Right lobe of liver (tissue), 6 donors: ENCODE results near the gene PROB1. TPM values are rescaled to one million over a fixed set of nuclear protein-coding genes. Genes with fewer than 3 reads are reported as not detected.
A peak's percentile ranks its signal among the peaks of the same experiment; 100 is the strongest.

Source experiments
- ATAC-seq, 4 donors: fragments of 200-7000 bp; cut with Tn5 transposase; one replicate each; pipeline ENCODE4 v1.9.1; 2020; ENCODE audit warnings: mild to moderate bottlenecking in 4 of 4, moderate library complexity in 4 of 4
- DNase-seq, 3 donors: peaks; one replicate each; pipeline ENCODE4 v3.0.0-alpha.2; 2020
- H3K27ac ChIP-seq, 3 donors: fragments of 200-600 bp; one replicate each; pipeline ENCODE4 v1.8.0; 2022
- H3K27me3 ChIP-seq, 2 donors: fragments of 200-600 bp; one replicate each; pipeline ENCODE4 v1.8.0; 2022
- H3K36me3 ChIP-seq, 4 donors: fragments of 200-600 bp; sonication (generic) in 1 of 4; one replicate each; pipeline versions ENCODE4 v1.5.1 to v1.8.0; 2017 to 2022; ENCODE audit warnings: control low read depth in 1 of 4
- H3K4me1 ChIP-seq, 4 donors: fragments of 200-600 bp; sonication (generic) in 1 of 4; one replicate each; pipeline versions ENCODE4 v1.5.1 to v1.8.0; 2017 to 2022; ENCODE audit warnings: control low read depth in 1 of 4
- H3K4me3 ChIP-seq, 3 donors: fragments of 200-600 bp; one replicate each; pipeline ENCODE4 v1.8.0; 2022
- H3K9me3 ChIP-seq, 4 donors: fragments of 200-600 bp; sonication (generic) in 1 of 4; one replicate each; pipeline versions ENCODE4 v1.5.1 to v1.8.0; 2017 to 2022; ENCODE audit warnings: control low read depth in 1 of 4
- POLR2A ChIP-seq: fragments of 450-650 bp; IDR thresholded peaks from one replicate; pipeline ENCODE4 v1.6.1; 2017; ENCODE audit warnings: antibody characterized with exemption, mild to moderate bottlenecking
- WGBS: methylation state at CpG from one replicate; pipeline ENCODE4 v1.1.6; 2018; ENCODE audit warnings: low coverage, low lambda C conversion rate; ENCODE audit not compliant: insufficient coverage; ENCODE audit errors: missing lambda C conversion rate; 5-methylcytosine and 5-hydroxymethylcytosine counted together
- intact Hi-C, 2 donors: fragments of 100-400 bp; cut with DNase I; formaldehyde crosslinking; loops; one replicate each; pipeline versions ENCODE4 v1.11.2 to v1.14.1; 2022
- total RNA-seq, 6 experiments: library from RNA; depleted of rRNA in 2 of 6; stranded (reverse); fragments of >200 nt in 2 of 6; fragmentation: NEBNext Ultra II Directional in 3 of 6; extraction: Animal tissue kit (Norgen Biotek cat#: 25700) in 3 of 6; gene quantifications; one replicate each; pipeline versions ENCODE4 v1.1.0 to v1.2.4, GENCODE V29; 2016 to 2023
- TF ChIP-seq, protein P1 (sequence below), 4 donors: fragments of 200-600 bp in 3 of 4; fragments of 450-650 bp in 1 of 4; IDR thresholded peaks; one replicate each; pipeline versions ENCODE4 v1.5.1 to v1.8.0; 2016 to 2022; ENCODE audit warnings: antibody characterized with exemption in 4 of 4, mild to moderate bottlenecking in 2 of 4
- donor health status: DM: no; HTN: yes; CAD: no.
- donor health status: DM: no; HTN: no; CAD: no.
- donor health status: DM: no; HTN: no; CAD: no.
- donor health status: DM: no; HTN: yes; CAD: no.
- donor health status: DM: no; HTN: yes; CAD: no.

Gene PROB1
- total RNA-seq, 6 experiments from 2014 or later, result 0.25 to 0.51 (median 0.41) TPM

DNA sequence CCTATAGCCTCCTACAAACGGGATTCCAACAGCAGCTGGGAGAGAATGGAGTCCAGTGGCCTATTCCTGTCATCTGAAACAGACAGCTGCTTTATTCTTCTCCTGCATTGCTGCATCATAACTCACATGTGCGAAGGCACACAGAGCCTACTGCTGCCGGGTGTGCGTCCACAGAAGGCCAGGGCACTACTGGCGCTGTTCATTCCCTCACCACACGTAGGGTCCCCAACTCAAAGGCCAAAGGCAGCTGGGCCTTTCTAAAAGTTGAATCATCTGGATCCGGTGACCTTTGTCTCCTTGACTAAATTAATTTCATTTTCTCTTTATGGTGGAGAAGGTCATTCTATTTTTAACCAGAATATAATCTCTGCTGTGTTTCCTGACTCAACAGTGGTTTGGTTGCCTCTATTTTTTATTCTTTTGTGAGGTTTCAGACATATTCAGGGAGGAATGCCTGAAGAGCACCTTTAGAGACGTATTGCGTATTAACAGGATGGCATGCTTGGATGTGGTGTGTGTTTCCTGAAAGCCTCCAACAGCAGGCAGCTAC, 19.8 kb upstream of the PROB1 start:
- peak in 1 of 3 donors; percentile 19 for DNase-seq
- peak; percentile 33 to 45 (median 36) for ATAC-seq
- Histone ChIP-seq H3K4me3 (no peak overlapping the region), H3K27ac (no peak overlapping the region), H3K27me3 (no peaks in the 10 kb centered on the region), H3K9me3 (no peaks in the 10 kb centered on the region), H3K36me3 (no peaks in the 10 kb centered on the region), H3K4me1 (no peaks in the 10 kb centered on the region)
- intact Hi-C loops, result no loop called here
- 60% methylated on average over 8 of the region's 9 CpGs for WGBS
- TF ChIP-seq, protein P1, sequence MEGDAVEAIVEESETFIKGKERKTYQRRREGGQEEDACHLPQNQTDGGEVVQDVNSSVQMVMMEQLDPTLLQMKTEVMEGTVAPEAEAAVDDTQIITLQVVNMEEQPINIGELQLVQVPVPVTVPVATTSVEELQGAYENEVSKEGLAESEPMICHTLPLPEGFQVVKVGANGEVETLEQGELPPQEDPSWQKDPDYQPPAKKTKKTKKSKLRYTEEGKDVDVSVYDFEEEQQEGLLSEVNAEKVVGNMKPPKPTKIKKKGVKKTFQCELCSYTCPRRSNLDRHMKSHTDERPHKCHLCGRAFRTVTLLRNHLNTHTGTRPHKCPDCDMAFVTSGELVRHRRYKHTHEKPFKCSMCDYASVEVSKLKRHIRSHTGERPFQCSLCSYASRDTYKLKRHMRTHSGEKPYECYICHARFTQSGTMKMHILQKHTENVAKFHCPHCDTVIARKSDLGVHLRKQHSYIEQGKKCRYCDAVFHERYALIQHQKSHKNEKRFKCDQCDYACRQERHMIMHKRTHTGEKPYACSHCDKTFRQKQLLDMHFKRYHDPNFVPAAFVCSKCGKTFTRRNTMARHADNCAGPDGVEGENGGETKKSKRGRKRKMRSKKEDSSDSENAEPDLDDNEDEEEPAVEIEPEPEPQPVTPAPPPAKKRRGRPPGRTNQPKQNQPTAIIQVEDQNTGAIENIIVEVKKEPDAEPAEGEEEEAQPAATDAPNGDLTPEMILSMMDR (IDR thresholded peaks at IDR 0.05), result no peak
- no peak for TF ChIP-seq POLR2A

DNA sequence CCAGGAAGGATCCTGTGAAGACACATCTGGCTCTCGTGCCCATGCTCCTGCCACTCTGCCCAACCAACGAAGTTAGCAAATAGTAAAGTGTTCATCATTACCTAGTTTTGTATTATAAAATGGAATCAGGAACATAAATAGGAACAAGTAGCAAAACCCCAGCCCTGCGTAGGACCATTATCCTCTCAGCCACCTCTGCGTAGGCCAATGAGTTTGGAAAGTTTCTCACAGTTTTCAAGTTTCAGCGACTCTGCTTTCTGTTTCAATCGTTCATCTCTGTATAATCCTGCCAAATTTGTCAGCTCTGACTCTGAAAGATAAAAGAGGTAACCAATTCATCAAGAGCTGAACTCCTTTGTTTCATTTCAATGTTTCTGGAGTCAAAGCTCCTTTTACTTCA, 19.1 kb upstream of the PROB1 start:
- H3K9me3 ChIP-seq, result no peaks in the 10 kb centered on the region
- DNase-seq (peak in 1 of 3 donors; percentile 9), ATAC-seq (no peak)
- no peaks in the 10 kb centered on the region for H3K36me3 ChIP-seq
- H3K27me3 ChIP-seq, result no peaks in the 10 kb centered on the region
- TF ChIP-seq, protein P1 (IDR thresholded peaks at IDR 0.05), result no peak
- TF ChIP-seq POLR2A, result no peak
- WGBS, result 70% methylated on average over 5 of the region's 6 CpGs
- H3K4me3 ChIP-seq, result no peak overlapping the region
- intact Hi-C loops, result no loop called here
- H3K4me1 ChIP-seq, result no peaks in the 10 kb centered on the region
- no peak overlapping the region for H3K27ac ChIP-seq

DNA sequence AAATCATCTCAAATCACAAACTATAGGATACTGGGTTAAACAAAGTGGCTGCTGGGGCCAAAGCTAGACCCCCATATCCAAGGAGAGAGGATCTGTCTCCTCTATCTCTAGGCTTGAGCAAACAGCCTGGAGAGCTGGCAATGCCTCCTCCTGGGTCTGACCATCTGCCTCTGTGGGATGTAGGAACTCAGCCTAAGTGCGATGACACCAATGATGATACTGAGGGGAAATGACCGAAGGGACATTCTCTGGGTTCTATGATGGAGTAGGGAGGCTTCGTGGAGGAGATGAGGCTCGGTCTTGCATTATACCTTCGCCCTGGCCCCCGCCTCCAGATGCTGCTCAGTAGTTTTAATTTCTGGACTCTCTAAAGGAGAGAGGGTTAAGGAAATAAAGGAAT, 18.2 kb upstream of the PROB1 start:
- no peak overlapping the region for H3K27ac ChIP-seq
- DNase-seq, result peak in 1 of 3 donors; percentile 8
- intact Hi-C loops, result no loop called here
- WGBS, result 70% methylated on average over 5 of the region's 6 CpGs
- no peaks in the 10 kb centered on the region for H3K9me3 ChIP-seq
- ATAC-seq, result peak in 1 of 4 donors; percentile 32
- TF ChIP-seq POLR2A, result no peak
- TF ChIP-seq, protein P1 (IDR thresholded peaks at IDR 0.05), result no peak
- no peaks in the 10 kb centered on the region for H3K36me3 ChIP-seq
- H3K27me3 ChIP-seq, result no peaks in the 10 kb centered on the region
- H3K4me3 ChIP-seq, result no peak overlapping the region
- H3K4me1 ChIP-seq, result peaks cover 0 to 4% (median 0%) of the 10 kb centered on the region in 4 donors

DNA sequence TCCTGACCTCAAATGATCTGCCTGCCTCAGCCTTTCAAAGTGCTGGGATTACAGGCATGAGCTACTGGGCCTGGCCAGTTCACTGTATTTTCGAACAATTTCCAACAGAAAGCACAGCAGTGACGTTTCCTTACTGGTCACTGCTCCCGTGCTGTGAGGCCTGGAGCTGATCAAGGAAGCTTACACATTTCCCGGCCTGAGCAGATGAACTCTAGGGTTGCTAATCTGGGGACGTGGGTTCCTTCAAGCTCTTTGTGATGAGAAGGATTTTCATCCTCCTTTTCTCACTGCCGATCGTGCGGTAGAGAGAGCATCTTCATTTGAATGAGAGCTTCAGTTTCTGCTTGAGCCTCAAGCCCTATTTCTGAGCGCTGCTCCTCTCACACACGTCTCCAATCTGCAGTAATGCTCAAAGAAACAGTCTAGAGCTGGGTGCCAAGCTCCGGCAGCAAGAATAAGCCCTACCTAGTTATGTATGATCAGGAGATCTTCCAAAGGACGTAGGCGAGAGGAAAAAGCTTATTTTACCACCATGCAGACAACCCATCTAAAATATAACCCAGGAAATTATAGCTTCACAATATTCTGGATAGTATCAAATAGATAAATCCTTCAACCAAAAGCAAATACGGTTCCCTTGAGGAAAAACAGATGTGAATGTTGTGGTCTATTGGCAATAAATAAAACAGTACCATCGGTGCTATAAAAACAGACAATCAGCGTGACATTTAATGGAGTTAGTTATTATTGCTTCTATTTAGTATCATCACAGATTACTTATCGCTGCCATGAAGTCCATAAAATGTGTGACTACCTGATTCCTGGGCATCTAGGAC, 16.3 kb upstream of the PROB1 start:
- Histone ChIP-seq H3K36me3 (no peaks in the 10 kb centered on the region), H3K9me3 (no peaks in the 10 kb centered on the region), H3K4me3 (no peak overlapping the region), H3K4me1 (peaks cover 0 to 4% (median 0%) of the 10 kb centered on the region in 4 donors), H3K27ac (peak overlapping the region in 1 of 3 donors; percentile 39), H3K27me3 (no peaks in the 10 kb centered on the region)
- TF ChIP-seq POLR2A, result no peak
- ATAC-seq, result peak in 2 of 4 donors; percentile 18 to 21
- peak in 1 of 3 donors; percentile 39 for DNase-seq
- intact Hi-C loops, result no loop called here
- 70% methylated on average over 16 of the region's 17 CpGs for WGBS
